Breast epithelium (tissue), 3 donors: ENCODE results near the gene LAMB3.

Experiments used
- CTCF ChIP-seq, 3 donors: fragments of 450-650 bp; IDR thresholded peaks; one replicate each; pipeline ENCODE4 v1.5.1; 2016 to 2017; ENCODE audit warnings: antibody characterized with exemption in 3 of 3, mild to moderate bottlenecking in 3 of 3, moderate library complexity in 3 of 3
- POLR2A ChIP-seq: fragments of 450-650 bp; IDR thresholded peaks from one replicate; pipeline ENCODE4 v1.6.1; 2016; ENCODE audit warnings: antibody characterized with exemption, mild to moderate bottlenecking, moderate library complexity

GRCh38 chr1:209595599-209596285, 56.5 kb downstream of the LAMB3 start:
- TF ChIP-seq CTCF (IDR thresholded peaks at IDR 0.05) (no peak), POLR2A (no peak)
